CD4-positive, alpha-beta T cell treated with Interleukin-15 for 4 hours (primary cell): ENCODE results near the gene ZNF716.
"Not testable (repeated sequence)": the region's sequence is repeated elsewhere in the genome, so short reads cannot be mapped to it uniquely, and the experiment has no call there.

Source experiments
- DNase-seq: peaks from one replicate; pipeline ENCODE4 v3.0.0-alpha.2; 2020; ENCODE audit warnings: low spot score

The ZNF716 gene

GRCh38 chr7:57449904-57450303, at the start of gene ZNF716:
TSS of gene ZNF716 (plus strand) at chr7:57450177. CDS start at chr7:57450289, 112 bp downstream.
- no peak for DNase-seq

GRCh38 chr7:57400531-57401155, 49.3 kb upstream of the ZNF716 start:
- no peak for DNase-seq

GRCh38 chr7:57403051-57403450, 46.9 kb upstream of the ZNF716 start:
- DNase-seq: not testable (repeated sequence)

- DNase-seq: no peak
Observed at GRCh38 chr7:57403601-57404342, 46.2 kb upstream of the ZNF716 start.

- no peak for DNase-seq
Observed at GRCh38 chr7:57404343-57404966, 45.5 kb upstream of the ZNF716 start.

GRCh38 chr7:57404967-57405421, 45.0 kb upstream of the ZNF716 start:
- no peak for DNase-seq

GRCh38 chr7:57407125-57407524, 42.9 kb upstream of the ZNF716 start:
- DNase-seq: no peak

- DNase-seq: no peak
Observed at GRCh38 chr7:57412168-57412567, 37.8 kb upstream of the ZNF716 start.

- no peak for DNase-seq
Observed at GRCh38 chr7:57412618-57413017, 37.4 kb upstream of the ZNF716 start.

GRCh38 chr7:57413529-57414398, 36.2 kb upstream of the ZNF716 start:
- DNase-seq: no peak

GRCh38 chr7:57414415-57414814, 35.6 kb upstream of the ZNF716 start:
- no peak for DNase-seq

- DNase-seq: no peak
Observed at GRCh38 chr7:57414852-57415251, 35.1 kb upstream of the ZNF716 start.

GRCh38 chr7:57415326-57415725, 34.7 kb upstream of the ZNF716 start:
- DNase-seq: no peak

- no peak for DNase-seq
Observed at GRCh38 chr7:57415730-57416129, 34.2 kb upstream of the ZNF716 start.

GRCh38 chr7:57416601-57417358, 33.2 kb upstream of the ZNF716 start:
- no peak for DNase-seq

GRCh38 chr7:57417736-57418135, 32.2 kb upstream of the ZNF716 start:
- DNase-seq: no peak

- DNase-seq: no peak
Observed at GRCh38 chr7:57423768-57424167, 26.2 kb upstream of the ZNF716 start.

- no peak for DNase-seq
Observed at GRCh38 chr7:57424515-57425238, 25.3 kb upstream of the ZNF716 start.

- DNase-seq: no peak
Observed at GRCh38 chr7:57425239-57425944, 24.6 kb upstream of the ZNF716 start.

- no peak for DNase-seq
Observed at GRCh38 chr7:57425969-57426628, 23.9 kb upstream of the ZNF716 start.
